H1 (cell line): ENCODE measurements around the gene ARL8A. TPM values are rescaled to one million over a fixed set of nuclear protein-coding genes. Genes with fewer than 3 reads are reported as not detected.

ENCODE experiments used
- CTCF ChIA-PET: fragments of 300-600 bp; sonication (Branson Sonifier 250); formaldehyde crosslinking; loops from one replicate; lab custom pipeline; 2021; ENCODE audit not compliant: partially characterized antibody; lab: Charles Lee
- POLR2A ChIA-PET: fragments of 300-600 bp; sonication (Branson Sonifier 250); formaldehyde crosslinking; loops from one replicate; lab custom pipeline; 2021; ENCODE audit warnings: inconsistent platforms; ENCODE audit not compliant: partially characterized antibody; lab: Charles Lee
- DNase-seq, 2 experiments: peaks; one replicate each; pipeline versions ENCODE4 v3.0.0 to v3.0.0-alpha.2; 2010 to 2022; ENCODE audit warnings: low spot score in 2 of 2, low read depth in 1 of 2, mixed read lengths in 1 of 2
- FAIRE-seq: peaks from 2 replicates; lab custom pipeline; 2011; peaks lifted over from hg19 to GRCh38; lab: Jason Lieb, UNC
- H2AFZ ChIP-seq: 2 replicates; pipeline ENCODE4 v1.8.1; 2012; ENCODE audit warnings: low read length, inconsistent platforms
- H2AK5ac ChIP-seq: 2 replicates; pipeline ENCODE4 v1.6.1; 2013; ENCODE audit warnings: low read depth, low read length
- H2BK120ac ChIP-seq: replicated peaks from 2 replicates; pipeline ENCODE3; 2013; ENCODE audit warnings: low read depth, low read length, inconsistent platforms
- H2BK12ac ChIP-seq: 2 replicates; pipeline ENCODE4 v1.6.1; 2013; ENCODE audit warnings: low read depth, low read length
- H2BK15ac ChIP-seq: 2 replicates; pipeline ENCODE4 v1.6.1; 2013; ENCODE audit warnings: low read length
- H2BK20ac ChIP-seq: 2 replicates; pipeline ENCODE4 v1.6.1; 2013; ENCODE audit warnings: low read length
- H2BK5ac ChIP-seq: 2 replicates; pipeline ENCODE4 v1.6.1; 2013; ENCODE audit warnings: low read depth, low read length
- H3K14ac ChIP-seq: 2 replicates; pipeline ENCODE4 v1.6.1; 2013; ENCODE audit warnings: inconsistent platforms; ENCODE audit not compliant: insufficient read length
- H3K18ac ChIP-seq: 2 replicates; pipeline ENCODE4 v1.6.1; 2013; ENCODE audit warnings: low read length; ENCODE audit errors: extremely low read depth
- H3K23ac ChIP-seq: 2 replicates; pipeline ENCODE4 v1.6.1; 2013; ENCODE audit warnings: inconsistent platforms; ENCODE audit not compliant: insufficient read length
- H3K23me2 ChIP-seq: 2 replicates; pipeline ENCODE4 v1.6.1; 2013; ENCODE audit warnings: low read depth, low read length
- H3K27ac ChIP-seq: 2 replicates; pipeline ENCODE4 v1.6.1; 2011; ENCODE audit warnings: low read depth, low read length, inconsistent platforms
- H3K27me3 ChIP-seq, 4 experiments: replicated peaks in 1 of 4; 1 replicate in 1 of 4; 2 replicates in 3 of 4; pipeline versions ENCODE4 v1.6.1 to v1.8.1; 2011 to 2013; ENCODE audit warnings: low read length in 3 of 4, mild to moderate bottlenecking in 3 of 4, inconsistent platforms in 2 of 4, mixed read lengths in 2 of 4, moderate library complexity in 1 of 4; ENCODE audit not compliant: control insufficient read depth in 3 of 4, insufficient read depth in 3 of 4; ENCODE audit errors: extremely low read depth in 1 of 4
- H3K36me3 ChIP-seq, 4 experiments: 2 replicates each; pipeline versions ENCODE4 v1.6.1 to v1.8.1; 2011 to 2013; ENCODE audit warnings: mild to moderate bottlenecking in 4 of 4, low read length in 3 of 4, moderate library complexity in 2 of 4, control low read depth in 1 of 4, inconsistent platforms in 1 of 4; ENCODE audit not compliant: insufficient read depth in 4 of 4, control insufficient read depth in 2 of 4
- H3K4ac ChIP-seq: replicated peaks from 2 replicates; pipeline ENCODE3; 2013; ENCODE audit warnings: low read length, low read depth, mixed read lengths, inconsistent platforms; ENCODE audit not compliant: insufficient read length
- H3K4me1 ChIP-seq, 4 experiments: replicated peaks in 1 of 4; 1 replicate in 1 of 4; 2 replicates in 3 of 4; pipeline versions ENCODE4 v1.6.1 to v1.8.1; 2011 to 2013; ENCODE audit warnings: low read length in 3 of 4, inconsistent platforms in 2 of 4, mixed read lengths in 1 of 4; ENCODE audit not compliant: insufficient read depth in 4 of 4, control insufficient read depth in 3 of 4
- H3K4me2 ChIP-seq, 2 experiments: 2 replicates each; pipeline versions ENCODE4 v1.6.1 to v1.8.1; 2011 to 2013; ENCODE audit warnings: low read depth in 2 of 2, low read length in 2 of 2, control low read depth in 1 of 2, inconsistent platforms in 1 of 2, mild to moderate bottlenecking in 1 of 2; ENCODE audit not compliant: insufficient read depth in 1 of 2
- H3K4me3 ChIP-seq, 4 experiments: fragments of 200-600, 300-600 bp in 1 of 4; sonication (generic), shearing (Covaris generic), sonication (Bioruptor Twin) in 1 of 4; 2 replicates each; pipeline versions ENCODE4 v1.5.1 to v1.8.1; 2011 to 2016; ENCODE audit warnings: low read length in 4 of 4, low read depth in 3 of 4, control low read depth in 2 of 4, inconsistent platforms in 2 of 4, mild to moderate bottlenecking in 2 of 4, mixed read lengths in 1 of 4, moderate library complexity in 1 of 4; ENCODE audit not compliant: insufficient read depth in 2 of 4; ENCODE audit errors: extremely low read depth in 1 of 4
- H3K56ac ChIP-seq: replicated peaks from 2 replicates; pipeline ENCODE3; 2013; ENCODE audit warnings: low read depth, mild to moderate bottlenecking, mixed read lengths, low read length, inconsistent platforms; ENCODE audit not compliant: insufficient read length
- H3K79me1 ChIP-seq: 2 replicates; pipeline ENCODE4 v1.6.1; 2013; ENCODE audit warnings: low read depth, low read length, control low read depth
- H3K79me2 ChIP-seq, 2 experiments: 2 replicates each; pipeline versions ENCODE4 v1.6.1 to v1.8.1; 2012 to 2013; ENCODE audit warnings: low read length in 2 of 2, mild to moderate bottlenecking in 2 of 2, inconsistent platforms in 1 of 2; ENCODE audit not compliant: insufficient read depth in 2 of 2, control insufficient read depth in 1 of 2
- H3K9ac ChIP-seq, 4 experiments: replicated peaks in 1 of 4; 1 replicate in 1 of 4; 2 replicates in 3 of 4; pipeline versions ENCODE4 v1.6.1 to v1.8.1; 2011 to 2013; ENCODE audit warnings: low read depth in 3 of 4, low read length in 3 of 4, control low read depth in 2 of 4, mild to moderate bottlenecking in 2 of 4, moderate library complexity in 2 of 4, inconsistent platforms in 1 of 4; ENCODE audit errors: extremely low read depth in 1 of 4
- H3K9me3 ChIP-seq, 2 experiments: 2 replicates each; pipeline versions ENCODE4 v1.6.1 to v1.8.1; 2012 to 2013; ENCODE audit warnings: mild to moderate bottlenecking in 2 of 2, moderate library complexity in 2 of 2, control low read depth in 1 of 2, inconsistent platforms in 1 of 2, low read depth in 1 of 2, low read length in 1 of 2, mixed read lengths in 1 of 2; ENCODE audit not compliant: insufficient read depth in 2 of 2
- H4K20me1 ChIP-seq, 2 experiments: replicated peaks in 1 of 2; 2 replicates each; pipeline versions ENCODE3 to v1.8.1; 2011 to 2013; ENCODE audit warnings: inconsistent platforms in 2 of 2, low read length in 2 of 2, mild to moderate bottlenecking in 1 of 2; ENCODE audit not compliant: insufficient read depth in 2 of 2, control insufficient read depth in 1 of 2
- H4K5ac ChIP-seq: 2 replicates; pipeline ENCODE4 v1.6.1; 2013; ENCODE audit warnings: low read length, low read depth, mixed read lengths, inconsistent platforms; ENCODE audit not compliant: insufficient read length
- H4K8ac ChIP-seq: 2 replicates; pipeline ENCODE4 v1.8.0; 2013; ENCODE audit warnings: mild to moderate bottlenecking, moderate library complexity, low read length, inconsistent platforms; ENCODE audit not compliant: insufficient read depth; ENCODE audit errors: extremely low read depth
- H4K91ac ChIP-seq: replicated peaks from 2 replicates; pipeline ENCODE3; 2013; ENCODE audit warnings: low read length, mixed read lengths, inconsistent platforms; ENCODE audit not compliant: insufficient read length
- ATF3 ChIP-seq: IDR thresholded peaks from 2 replicates; pipeline ENCODE4 v1.6.1; 2011; ENCODE audit warnings: low read depth, mild to moderate bottlenecking, low read length; ENCODE audit not compliant: insufficient read depth
- CHD1 ChIP-seq: IDR thresholded peaks from 2 replicates; pipeline ENCODE4 v1.6.1; 2012; ENCODE audit warnings: low read depth, low read length, improper control_type of control experiment
- EGR1 ChIP-seq: IDR thresholded peaks from 2 replicates; pipeline ENCODE4 v1.6.1; 2011; ENCODE audit warnings: low read depth, low read length, borderline replicate concordance
- EZH2 ChIP-seq: fragments of 200-600 bp; sonication (generic); IDR thresholded peaks from 2 replicates; pipeline ENCODE4 v1.7.1; 2012; ENCODE audit warnings: low read depth, mild to moderate bottlenecking, moderate library complexity, low read length, inconsistent platforms; ENCODE audit not compliant: severe bottlenecking
- POU5F1 ChIP-seq: IDR thresholded peaks from 2 replicates; pipeline ENCODE4 v1.6.1; 2011; ENCODE audit warnings: low read depth, mild to moderate bottlenecking, low read length, moderate library complexity
- SIN3A ChIP-seq, 2 experiments: IDR thresholded peaks in 1 of 2; conservative IDR thresholded peaks in 1 of 2; 2 replicates each; pipeline ENCODE4 v1.6.1; 2011 to 2012; ENCODE audit warnings: low read length in 2 of 2, improper control_type of control experiment in 1 of 2, low read depth in 1 of 2, mild to moderate bottlenecking in 1 of 2
- SIRT6 ChIP-seq: IDR thresholded peaks from one replicate; pipeline ENCODE4 v1.7.1; 2012; ENCODE audit warnings: low read length, inconsistent platforms
- SP1 ChIP-seq: IDR thresholded peaks from 2 replicates; pipeline ENCODE4 v1.6.1; 2011; ENCODE audit warnings: low read depth, low read length
- SP4 ChIP-seq: IDR thresholded peaks from 2 replicates; pipeline ENCODE4 v1.6.1; 2012; ENCODE audit warnings: low read length, inconsistent platforms
- TEAD4 ChIP-seq: IDR thresholded peaks from 2 replicates; pipeline ENCODE4 v1.6.1; 2012; ENCODE audit warnings: low read depth, low read length, inconsistent platforms, mixed read lengths
- YY1 ChIP-seq: IDR thresholded peaks from 2 replicates; pipeline ENCODE4 v1.6.1; 2011; ENCODE audit warnings: low read depth, mild to moderate bottlenecking, low read length
- WGBS, 2 experiments: shearing (Covaris generic) in 1 of 2; methylation state at CpG; one replicate each; pipeline versions ENCODE4 v1.1.6 to v1.1.7; 2013 to 2015; ENCODE audit warnings: low lambda C conversion rate in 2 of 2, mixed read lengths in 2 of 2, inconsistent platforms in 1 of 2, low coverage in 1 of 2, missing lambda C conversion rate in 1 of 2; ENCODE audit not compliant: insufficient replicate concordance in 2 of 2, insufficient coverage in 1 of 2, insufficient read length in 1 of 2; ENCODE audit errors: extremely low coverage in 1 of 2, missing lambda C conversion rate in 1 of 2; 5-methylcytosine and 5-hydroxymethylcytosine counted together
- polyA plus RNA-seq, 7 experiments: library from polyadenylated mRNA; depleted of rRNA in 3 of 7; stranded (reverse) in 5 of 7; unstranded in 2 of 7; fragments of >200 nt in 5 of 7; fragments of 200-250 nt in 2 of 7; gene quantifications; 1 replicate in 5 of 7; 2 replicates in 1 of 7; 4 replicates in 1 of 7; pipeline versions ENCODE4 v1.2.1 to v1.2.3, GENCODE V29; 2011 to 2013; ENCODE audit warnings: missing spikeins in 2 of 7, mixed read lengths in 2 of 7
- total RNA-seq: library from RNA; stranded (reverse); fragmentation: NEBNext Ultra II Directional; extraction: Animal tissue kit (Norgen Biotek cat#: 25700); gene quantifications from 2 replicates; pipeline ENCODE4 v1.2.1, GENCODE V29; 2021

Gene ARL8A
- total and polyA plus RNA-seq, 2 of the 8 experiments (the other 6 are each of a cell fraction or from before 2014, with no cell fraction given), result 40.3 to 58.7 TPM

GRCh38 chr1:202130297-202130721, 14.2 kb downstream of the ARL8A start:
- H3K14ac ChIP-seq, result no peak overlapping the region
- no peaks in the 10 kb centered on the region for H3K79me1 ChIP-seq
- WGBS, 2 experiments, result 92% methylated on average over 7 of the region's 11 CpGs; no CpG with 5 or more reads in 1 of the 2 experiments
- H3K79me2 ChIP-seq, result no peaks in the 10 kb centered on the region
- H4K91ac ChIP-seq, result no peak overlapping the region
- H4K5ac ChIP-seq, result no peak overlapping the region
- CTCF ChIA-PET, result interaction anchor here (0.8 to 29.2 kb wide), 5 partner anchors 8 to 235 kb away, joined by 3 to 1014 read pairs (median 21); partner anchors contain the start of genes ELF3 and GPR37L1
- peaks cover 0 to 9% (median 4%) of the 10 kb centered on the region in 4 experiments; a peak in 3 of 7 replicates for H3K4me1 ChIP-seq
- no peaks in the 10 kb centered on the region for H3K23me2 ChIP-seq
- H3K9me3 ChIP-seq, result no peaks in the 10 kb centered on the region
- H3K4ac ChIP-seq, result no peak overlapping the region
- H2BK15ac ChIP-seq, result no peak overlapping the region
- DNase-seq (no peak), FAIRE-seq (no peak)
- H2BK5ac ChIP-seq, result no peak overlapping the region
- no peak overlapping the region for H3K56ac ChIP-seq
- no peak overlapping the region for H4K8ac ChIP-seq
- H3K27ac ChIP-seq, result no peak overlapping the region
- no peak overlapping the region for H2BK20ac ChIP-seq
- peaks cover 0 to 2% of the 10 kb centered on the region in 2 experiments for H4K20me1 ChIP-seq
- no peak overlapping the region for H2AFZ ChIP-seq
- no peak overlapping the region for H2BK12ac ChIP-seq
- H3K18ac ChIP-seq, result peak overlapping the region; percentile 48; the same call in 1 of the 2 replicates
- peaks cover 3 to 25% (median 10%) of the 10 kb centered on the region in 4 experiments; a peak in 4 of 8 replicates for H3K36me3 ChIP-seq
- no peak overlapping the region for H3K9ac ChIP-seq
- POLR2A ChIA-PET, result interaction anchor here (0.8 to 1.6 kb wide), 7 partner anchors 11 to 131 kb away, joined by 3 to 6 read pairs (median 5); partner anchors contain the start of gene ELF3
- H3K4me3 ChIP-seq, result no peak overlapping the region
- no peak overlapping the region for H3K23ac ChIP-seq
- no peak overlapping the region for H3K4me2 ChIP-seq
- H2AK5ac ChIP-seq, result no peak overlapping the region
- H3K27me3 ChIP-seq, result no peaks in the 10 kb centered on the region; a peak in 1 of 7 replicates
- H2BK120ac ChIP-seq, result no peak overlapping the region
- TF ChIP-seq SP4 (no peak), YY1 (no peak), TEAD4 (no peak), SP1 (no peak), EZH2 (no peak), SIN3A (conservative IDR thresholded peaks at IDR 0.05 in 1 of 2, IDR thresholded peaks at IDR 0.05 in 1 of 2; ENCODE audit: low read depth in 1 of 2, low read length in 2 of 2) (no peak), ATF3 (no peak), POU5F1 (no peak), CHD1 (no peak), EGR1 (no peak), SIRT6 (no peak)
